GM12801 (cell line): ENCODE data around the gene BRD3OS.
A peak's percentile ranks its signal among the peaks of the same experiment; 100 is the strongest.

Source experiments
- TF ChIP-seq, protein P1 (sequence below): IDR thresholded peaks from one replicate; pipeline ENCODE4 v1.5.1; 2011; ENCODE audit warnings: control low read depth; ENCODE audit not compliant: insufficient read length; ENCODE audit errors: extremely low read depth

Gene BRD3OS

DNA sequence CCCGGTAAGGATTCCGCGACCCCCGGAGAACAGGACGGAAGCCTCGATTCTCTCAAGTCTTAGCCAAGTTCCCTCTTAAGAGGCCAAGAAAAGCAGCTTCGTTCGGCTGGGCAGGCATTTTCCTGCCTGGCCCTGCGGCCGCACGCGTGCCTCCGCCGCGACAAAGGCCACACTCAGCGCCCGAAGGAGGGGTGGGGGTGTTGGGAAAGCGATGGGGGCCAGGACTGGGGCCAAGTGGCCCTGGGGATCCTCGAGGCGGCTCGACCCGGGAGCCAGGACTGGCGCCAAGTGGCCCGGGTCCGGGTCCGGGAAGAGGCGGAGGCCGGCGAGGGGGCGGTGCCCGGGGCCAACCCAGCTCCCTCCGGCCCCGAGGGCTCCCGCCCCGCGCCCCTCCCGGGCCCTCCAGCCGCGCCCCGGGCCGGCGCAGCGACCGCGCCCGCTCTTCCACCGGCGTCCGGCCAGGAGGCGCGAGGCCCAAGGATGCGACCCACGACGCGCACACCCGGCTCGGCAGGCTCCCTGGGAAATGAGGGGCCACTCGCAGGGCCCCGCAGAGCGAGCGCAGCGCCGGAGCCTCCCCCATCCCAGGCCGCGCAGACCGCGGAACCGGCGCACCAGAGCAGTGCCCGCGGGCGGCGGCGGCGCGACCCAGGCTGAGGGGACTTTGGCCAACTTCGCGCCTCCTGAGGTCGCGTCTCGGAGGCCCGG, 33.9 kb upstream of the BRD3OS start:
- TF ChIP-seq, protein P1, sequence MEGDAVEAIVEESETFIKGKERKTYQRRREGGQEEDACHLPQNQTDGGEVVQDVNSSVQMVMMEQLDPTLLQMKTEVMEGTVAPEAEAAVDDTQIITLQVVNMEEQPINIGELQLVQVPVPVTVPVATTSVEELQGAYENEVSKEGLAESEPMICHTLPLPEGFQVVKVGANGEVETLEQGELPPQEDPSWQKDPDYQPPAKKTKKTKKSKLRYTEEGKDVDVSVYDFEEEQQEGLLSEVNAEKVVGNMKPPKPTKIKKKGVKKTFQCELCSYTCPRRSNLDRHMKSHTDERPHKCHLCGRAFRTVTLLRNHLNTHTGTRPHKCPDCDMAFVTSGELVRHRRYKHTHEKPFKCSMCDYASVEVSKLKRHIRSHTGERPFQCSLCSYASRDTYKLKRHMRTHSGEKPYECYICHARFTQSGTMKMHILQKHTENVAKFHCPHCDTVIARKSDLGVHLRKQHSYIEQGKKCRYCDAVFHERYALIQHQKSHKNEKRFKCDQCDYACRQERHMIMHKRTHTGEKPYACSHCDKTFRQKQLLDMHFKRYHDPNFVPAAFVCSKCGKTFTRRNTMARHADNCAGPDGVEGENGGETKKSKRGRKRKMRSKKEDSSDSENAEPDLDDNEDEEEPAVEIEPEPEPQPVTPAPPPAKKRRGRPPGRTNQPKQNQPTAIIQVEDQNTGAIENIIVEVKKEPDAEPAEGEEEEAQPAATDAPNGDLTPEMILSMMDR: no peak

DNA sequence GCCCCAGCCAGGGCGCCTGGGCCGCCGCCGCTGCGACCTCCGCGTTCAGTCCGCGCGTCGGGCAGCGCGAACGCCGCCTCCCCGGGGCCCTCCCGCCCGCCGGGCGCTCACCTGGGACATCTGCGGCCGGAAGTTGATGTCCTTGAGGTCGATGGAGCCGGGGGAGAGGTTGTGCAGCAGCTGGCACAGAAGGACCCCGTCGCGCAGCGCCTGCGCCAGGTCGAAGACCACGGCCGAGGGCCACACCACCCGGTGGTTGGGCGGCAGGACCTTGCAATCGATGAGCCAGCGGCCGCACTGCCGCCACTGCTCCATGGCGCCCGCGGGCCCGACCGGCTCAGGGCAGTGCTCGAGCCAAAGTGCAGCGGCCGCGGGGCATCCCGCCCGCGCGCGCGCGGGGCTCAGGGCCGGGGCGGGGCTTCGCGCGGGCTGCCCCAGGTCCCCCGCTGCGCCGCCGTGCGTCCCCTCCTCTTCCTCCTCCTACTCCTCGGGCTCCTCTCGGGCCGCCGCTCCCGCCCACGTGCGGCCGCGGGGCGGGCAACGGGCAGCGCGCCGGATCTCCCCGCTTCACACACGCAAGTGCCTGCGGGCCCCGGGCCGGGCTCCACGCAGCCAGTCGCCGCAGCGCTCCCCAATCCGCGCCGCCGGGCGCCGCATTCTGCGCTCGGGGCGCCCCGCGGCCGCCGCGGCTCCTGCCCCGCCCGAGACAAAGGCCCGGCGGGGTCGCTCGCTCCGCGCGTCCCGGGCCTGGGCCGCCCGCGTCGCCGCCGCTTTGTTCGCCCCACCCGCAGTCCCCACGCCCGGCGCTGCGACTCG, 33.1 kb upstream of the BRD3OS start, which contains the start of gene VAV2:
Gene VAV2, minus strand, starts transcription at position 361 of the 816 bp plus-strand sequence. Its CDS starts 46 bp downstream, at position 315.
- TF ChIP-seq, protein P1: no peak

DNA sequence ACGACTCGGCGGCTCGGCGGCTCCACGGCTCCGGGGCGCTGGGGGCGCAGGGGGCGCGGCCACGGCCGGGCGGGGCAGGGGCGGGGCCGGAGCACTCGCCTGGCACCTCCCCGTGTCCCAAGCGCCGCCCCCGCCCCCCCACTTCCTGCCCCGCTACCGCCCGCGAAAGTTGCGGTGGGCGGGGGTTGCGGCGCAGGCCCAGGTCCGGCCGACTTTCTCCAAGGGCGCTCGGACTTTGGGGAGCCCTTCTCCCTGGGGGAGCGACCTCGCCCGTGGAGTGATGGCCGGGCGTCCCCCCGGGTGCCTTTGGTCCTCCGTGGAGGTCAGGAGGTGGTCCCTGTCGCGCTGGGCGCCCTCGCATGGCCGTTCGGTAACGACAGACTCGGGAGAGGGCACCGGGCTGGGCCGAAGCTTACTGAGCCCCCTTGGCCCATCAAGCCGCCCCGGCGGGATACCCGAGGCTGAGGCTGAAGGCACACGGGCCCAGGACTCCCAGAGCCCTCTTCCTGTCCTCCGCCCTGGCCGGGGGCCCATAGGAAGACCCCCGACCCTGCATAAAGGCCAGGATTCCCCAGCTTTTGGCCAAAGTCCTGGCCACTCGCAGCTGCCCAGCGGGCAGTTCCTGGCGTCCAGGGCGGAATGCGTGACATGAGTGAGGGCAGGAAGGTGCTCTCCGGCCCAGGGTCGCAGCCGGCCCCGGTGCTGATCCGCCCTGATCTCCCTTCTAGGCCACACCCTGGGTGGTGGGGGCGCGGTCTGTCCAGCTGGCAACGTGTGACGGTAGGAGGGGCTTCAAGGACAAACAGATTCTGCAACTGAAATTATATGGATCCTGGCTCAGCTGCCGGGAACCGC, 32.3 kb upstream of the BRD3OS start:
- TF ChIP-seq, protein P1: no peak

DNA sequence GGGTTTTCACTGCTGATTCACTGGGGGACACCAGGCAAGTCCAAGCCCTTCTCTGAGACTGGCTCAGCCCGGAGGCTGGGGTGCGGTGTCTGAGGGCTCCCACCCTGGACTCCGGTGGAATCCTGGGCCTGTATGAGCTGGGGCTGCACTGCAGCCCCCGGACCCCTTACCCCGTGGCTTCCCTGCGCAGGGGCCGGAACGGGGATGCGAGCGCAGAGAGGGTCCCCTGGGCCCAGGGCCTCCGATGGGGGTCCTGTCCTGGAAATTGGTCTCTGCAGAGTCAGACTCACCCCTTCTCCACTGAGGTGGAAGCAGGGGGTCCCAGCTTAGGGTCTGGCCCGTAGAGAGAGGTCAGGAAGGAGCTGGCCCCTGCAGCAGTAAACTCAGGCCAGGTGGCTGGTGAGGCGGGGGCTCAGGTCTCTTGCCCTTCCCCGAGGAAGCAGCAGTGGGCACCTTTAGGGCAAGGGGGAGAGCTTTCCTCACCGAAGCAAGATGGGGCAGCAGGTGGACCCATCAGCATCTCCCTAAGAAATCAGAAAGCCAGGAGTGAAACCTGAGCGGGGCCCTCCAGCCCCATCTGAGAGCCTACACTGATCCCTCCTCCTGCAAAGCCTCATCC, 31.5 kb upstream of the BRD3OS start:
- TF ChIP-seq, protein P1: no peak

DNA sequence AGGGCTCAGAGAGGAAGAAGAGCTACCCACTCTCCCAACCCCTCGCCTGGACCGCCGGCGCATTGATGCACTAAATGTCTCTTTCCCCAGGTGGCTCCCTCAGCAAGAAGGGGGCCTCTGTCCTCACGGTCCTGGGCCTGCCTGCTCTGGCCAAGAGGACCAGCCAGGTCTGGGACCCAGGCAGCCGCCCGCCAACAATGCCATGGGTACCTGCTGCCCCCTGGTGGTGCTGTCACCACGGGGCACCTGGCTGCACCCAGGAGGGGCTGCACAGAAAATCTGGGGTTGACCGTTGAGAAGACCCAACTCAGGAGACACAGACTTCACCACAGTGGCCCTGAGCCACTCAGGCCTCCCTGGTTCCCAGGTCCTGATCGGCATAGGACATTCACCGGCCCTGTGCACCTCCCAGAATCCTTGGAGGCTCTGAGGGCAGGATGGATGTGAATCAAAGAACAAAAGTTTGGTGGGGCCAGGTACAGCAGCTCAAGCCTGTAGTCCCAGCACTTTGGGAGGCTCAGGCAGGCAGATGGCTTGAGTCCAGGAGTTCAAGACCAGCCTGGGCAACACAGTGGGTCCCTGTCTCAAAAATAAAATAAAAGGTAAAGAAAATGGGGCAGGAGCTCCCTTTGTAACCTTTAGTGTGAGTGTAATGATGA, 30.8 kb upstream of the BRD3OS start:
- TF ChIP-seq, protein P1: peak; percentile 33

DNA sequence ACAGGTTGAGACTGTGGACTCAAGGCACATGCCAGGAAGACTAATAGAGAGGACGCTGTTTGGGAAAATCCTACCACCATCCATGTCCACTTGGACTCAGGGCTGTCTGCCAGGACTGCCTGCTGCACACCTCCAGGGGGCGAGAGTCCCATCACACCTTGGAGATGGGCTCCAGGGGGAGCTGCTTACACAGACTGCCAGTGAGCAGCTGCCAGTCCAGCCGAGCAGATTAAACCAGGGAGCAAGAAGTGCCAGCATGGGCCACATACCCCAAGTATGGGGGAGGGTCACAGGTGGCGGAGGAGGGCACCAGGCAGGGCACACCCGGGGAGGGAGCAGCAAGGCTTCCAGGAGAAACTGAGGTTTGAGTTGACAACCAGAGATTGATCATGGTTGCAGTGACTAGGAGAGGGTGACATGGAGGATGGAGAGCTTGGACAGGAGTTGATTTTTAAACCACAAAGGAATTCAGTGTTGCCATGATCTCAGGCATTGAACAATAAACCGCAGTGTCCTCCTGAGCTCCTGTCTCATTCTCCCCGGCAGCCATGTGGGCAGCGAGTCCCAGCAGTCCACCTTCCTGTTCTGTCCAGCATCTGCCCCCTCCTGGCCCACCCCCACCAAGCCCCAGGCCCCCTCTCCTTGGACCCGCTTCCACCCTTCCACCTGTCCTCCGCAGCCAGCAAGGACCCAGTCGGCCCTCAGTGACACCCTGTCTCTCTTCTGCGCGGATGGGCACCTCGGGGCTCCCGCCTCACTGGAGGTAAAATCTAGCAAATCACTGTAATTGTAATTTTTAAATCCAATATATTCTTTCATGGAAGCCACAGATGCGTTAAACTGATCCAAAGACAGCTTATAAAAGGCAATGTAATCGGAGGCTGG, 30.0 kb upstream of the BRD3OS start:
- TF ChIP-seq, protein P1: no peak
